ENCODE results near the gene CNIH3. TPM values are rescaled to one million over a fixed set of nuclear protein-coding genes. Genes with fewer than 3 reads are reported as not detected.
"Not testable (repeated sequence)": the region's sequence is repeated elsewhere in the genome, so short reads cannot be mapped to it uniquely, and the experiment has no call there.

The CNIH3 gene
- total RNA-seq, 2 donors from 2014 or later, result 1.4 to 2.8 TPM

- DNase-seq (no peak), ATAC-seq (no peak)
- peaks cover 32% of the 10 kb centered on the region for H3K27me3 Mint-ChIP-seq
- H3K36me3 Mint-ChIP-seq (ENCODE audit: low read depth), result no peaks in the 10 kb centered on the region
- H3K4me1 Mint-ChIP-seq, result no peaks in the 10 kb centered on the region
- no peak overlapping the region for H3K4me3 Mint-ChIP-seq
- no peaks in the 10 kb centered on the region for H3K9me3 ChIP-seq (ENCODE audit: control insufficient read depth, low read length, poor library complexity, severe bottlenecking)
- no peak overlapping the region for H3K27ac Mint-ChIP-seq
Measured at GRCh38 chr1:224707843-224708725, 92.0 kb downstream of the CNIH3 start.

DNA sequence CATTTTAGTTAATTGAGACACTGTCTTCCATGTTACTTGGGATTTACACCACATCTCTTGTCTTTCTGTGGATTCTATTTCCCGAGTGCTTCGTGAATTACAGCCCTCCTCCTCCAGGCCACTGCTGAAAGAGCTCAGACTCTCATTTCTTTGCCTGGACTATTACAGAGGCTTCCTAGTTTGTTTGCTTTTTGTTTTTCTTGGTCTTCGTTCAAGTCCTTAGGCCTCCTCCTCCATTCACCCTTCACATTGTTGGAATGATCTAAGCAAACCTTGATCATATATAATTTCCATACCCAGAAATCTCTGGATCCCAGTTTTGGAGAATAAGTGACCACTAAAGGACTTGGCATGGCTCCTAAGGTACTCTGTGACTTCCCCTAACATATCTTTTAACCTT lies 94.1 kb downstream of the CNIH3 start:
- no peak for DNase-seq
- H3K27me3 Mint-ChIP-seq, result peaks cover 30% of the 10 kb centered on the region
- no peaks in the 10 kb centered on the region for H3K36me3 Mint-ChIP-seq (ENCODE audit: low read depth)
- H3K9me3 ChIP-seq (ENCODE audit: control insufficient read depth, low read length, poor library complexity, severe bottlenecking), result no peaks in the 10 kb centered on the region
- no peak overlapping the region for H3K4me3 Mint-ChIP-seq
- no peak overlapping the region for H3K27ac Mint-ChIP-seq
- H3K4me1 Mint-ChIP-seq, result no peaks in the 10 kb centered on the region
- no peak for ATAC-seq

DNA sequence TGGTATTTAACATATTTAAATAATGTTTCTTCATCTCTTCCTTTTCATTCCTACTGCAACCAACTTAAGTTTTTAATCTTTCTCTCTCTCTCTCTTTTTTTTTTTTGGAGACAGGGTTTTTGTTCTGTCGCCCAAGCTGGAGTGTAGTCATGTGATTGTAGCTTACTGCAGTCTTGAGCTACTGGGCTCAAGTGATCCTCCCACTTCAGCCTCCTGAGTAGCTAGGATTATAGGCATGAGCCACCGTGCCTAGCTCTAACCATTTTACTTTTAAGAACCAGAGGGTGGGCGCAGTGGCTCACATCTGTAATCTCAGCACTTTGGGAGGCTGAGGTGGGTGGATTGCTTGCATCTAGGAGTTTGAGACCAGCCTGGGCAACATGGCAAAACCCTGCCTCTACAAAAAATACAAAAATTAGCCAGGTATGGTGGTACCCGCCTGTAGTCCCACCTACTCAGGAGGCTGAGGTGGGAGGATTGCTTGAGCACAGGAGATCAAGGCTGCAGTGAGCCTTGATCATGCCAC lies 95.2 kb downstream of the CNIH3 start:
- ATAC-seq; H3K4me1 Mint-ChIP-seq; H3K4me3 Mint-ChIP-seq; H3K36me3 Mint-ChIP-seq (ENCODE audit: low read depth); DNase-seq; H3K27ac Mint-ChIP-seq; H3K9me3 ChIP-seq (ENCODE audit: control insufficient read depth, low read length, poor library complexity, severe bottlenecking): not testable (repeated sequence)
- peaks cover 33% of the 10 kb centered on the region for H3K27me3 Mint-ChIP-seq

GRCh38 chr1:224711876-224712275 lies 95.8 kb downstream of the CNIH3 start:
- H3K4me3 Mint-ChIP-seq, result no peak overlapping the region

GRCh38 chr1:224713228-224713627 lies 97.1 kb downstream of the CNIH3 start:
- no peaks in the 10 kb centered on the region for H3K9me3 ChIP-seq (ENCODE audit: control insufficient read depth, low read length, poor library complexity, severe bottlenecking)
- H3K27ac Mint-ChIP-seq, result no peak overlapping the region
- no peaks in the 10 kb centered on the region for H3K36me3 Mint-ChIP-seq (ENCODE audit: low read depth)
- peaks cover 1% of the 10 kb centered on the region for H3K4me1 Mint-ChIP-seq
- ATAC-seq, result no peak
- H3K27me3 Mint-ChIP-seq, result peaks cover 31% of the 10 kb centered on the region
- no peak overlapping the region for H3K4me3 Mint-ChIP-seq
- DNase-seq, result no peak

More at GRCh38 chr1:224711876-224712275, 95.8 kb downstream of the CNIH3 start:
- Mint-ChIP-seq H3K27ac (no peak overlapping the region), H3K27me3 (peaks cover 33% of the 10 kb centered on the region), H3K36me3 (ENCODE audit: low read depth) (no peaks in the 10 kb centered on the region), H3K4me1 (no peaks in the 10 kb centered on the region)
- ATAC-seq (no peak), DNase-seq (no peak)
- no peaks in the 10 kb centered on the region for H3K9me3 ChIP-seq (ENCODE audit: control insufficient read depth, low read length, poor library complexity, severe bottlenecking)

- ATAC-seq (no peak), DNase-seq (no peak)
- Mint-ChIP-seq H3K27ac (no peak overlapping the region), H3K4me1 (peaks cover 5% of the 10 kb centered on the region), H3K4me3 (no peak overlapping the region), H3K27me3 (peaks cover 38% of the 10 kb centered on the region), H3K36me3 (ENCODE audit: low read depth) (no peaks in the 10 kb centered on the region)
- no peaks in the 10 kb centered on the region for H3K9me3 ChIP-seq (ENCODE audit: control insufficient read depth, low read length, poor library complexity, severe bottlenecking)
Measured at GRCh38 chr1:224714553-224714952, 98.4 kb downstream of the CNIH3 start.

- Mint-ChIP-seq H3K4me1 (peaks cover 7% of the 10 kb centered on the region), H3K36me3 (ENCODE audit: low read depth) (peaks cover 4% of the 10 kb centered on the region), H3K4me3 (no peak overlapping the region), H3K27ac (no peak overlapping the region), H3K27me3 (peaks cover 35% of the 10 kb centered on the region)
- ATAC-seq (no peak), DNase-seq (no peak)
- H3K9me3 ChIP-seq (ENCODE audit: control insufficient read depth, low read length, poor library complexity, severe bottlenecking), result no peaks in the 10 kb centered on the region
Measured at GRCh38 chr1:224718470-224719053, 102.4 kb downstream of the CNIH3 start.

- no peak for ATAC-seq
- peaks cover 35% of the 10 kb centered on the region for H3K27me3 Mint-ChIP-seq
- peaks cover 7% of the 10 kb centered on the region for H3K4me1 Mint-ChIP-seq
- peaks cover 4% of the 10 kb centered on the region for H3K36me3 Mint-ChIP-seq (ENCODE audit: low read depth)
- H3K4me3 Mint-ChIP-seq, result no peak overlapping the region
- no peak for DNase-seq
- H3K27ac Mint-ChIP-seq, result no peak overlapping the region
- no peaks in the 10 kb centered on the region for H3K9me3 ChIP-seq (ENCODE audit: control insufficient read depth, low read length, poor library complexity, severe bottlenecking)
Measured at GRCh38 chr1:224719716-224720115, 103.6 kb downstream of the CNIH3 start.

- ATAC-seq, result no peak
Measured at GRCh38 chr1:224720216-224720615, 104.1 kb downstream of the CNIH3 start.

GRCh38 chr1:224721000-224721399 lies 104.9 kb downstream of the CNIH3 start:
- H3K4me3 Mint-ChIP-seq, result no peak overlapping the region
- ATAC-seq, result no peak
- peaks cover 4% of the 10 kb centered on the region for H3K36me3 Mint-ChIP-seq (ENCODE audit: low read depth)

More at GRCh38 chr1:224720216-224720615, 104.1 kb downstream of the CNIH3 start:
- Mint-ChIP-seq H3K4me3 (no peak overlapping the region), H3K27me3 (peaks cover 30% of the 10 kb centered on the region), H3K27ac (no peak overlapping the region), H3K36me3 (ENCODE audit: low read depth) (peaks cover 4% of the 10 kb centered on the region), H3K4me1 (peaks cover 7% of the 10 kb centered on the region)
- no peak for DNase-seq
- no peaks in the 10 kb centered on the region for H3K9me3 ChIP-seq (ENCODE audit: control insufficient read depth, low read length, poor library complexity, severe bottlenecking)

DNA sequence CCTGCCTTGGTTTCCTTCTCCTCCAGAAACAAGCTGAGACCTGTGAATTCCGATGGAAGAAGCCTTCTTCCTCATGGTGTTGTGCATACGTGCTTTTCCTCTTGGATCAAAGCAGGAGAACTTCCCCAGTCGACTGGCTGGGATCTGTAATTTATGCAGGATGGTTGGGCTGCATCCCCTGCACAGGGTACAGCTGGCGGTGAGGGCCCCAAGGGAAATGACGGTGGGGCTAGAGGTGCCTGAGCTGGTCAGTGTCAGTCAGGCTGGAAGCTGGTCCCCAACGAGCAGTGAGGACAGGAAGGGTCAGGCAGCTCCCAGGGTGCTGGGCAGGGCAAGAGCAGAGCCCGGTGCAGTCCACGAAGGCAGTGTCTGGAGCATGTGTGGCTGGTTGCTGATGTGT lies 106.7 kb downstream of the CNIH3 start:
- peaks cover 31% of the 10 kb centered on the region for H3K27me3 Mint-ChIP-seq
- peaks cover 9% of the 10 kb centered on the region for H3K4me1 Mint-ChIP-seq
- no peaks in the 10 kb centered on the region for H3K9me3 ChIP-seq (ENCODE audit: control insufficient read depth, low read length, poor library complexity, severe bottlenecking)
- peaks cover 4% of the 10 kb centered on the region for H3K36me3 Mint-ChIP-seq (ENCODE audit: low read depth)
- H3K4me3 Mint-ChIP-seq, result no peak overlapping the region
- no peak for ATAC-seq
- no peak overlapping the region for H3K27ac Mint-ChIP-seq
- DNase-seq, result no peak

More at GRCh38 chr1:224721000-224721399, 104.9 kb downstream of the CNIH3 start:
- peaks cover 7% of the 10 kb centered on the region for H3K4me1 Mint-ChIP-seq
- no peak overlapping the region for H3K27ac Mint-ChIP-seq
- peaks cover 31% of the 10 kb centered on the region for H3K27me3 Mint-ChIP-seq
- DNase-seq, result no peak
- H3K9me3 ChIP-seq (ENCODE audit: control insufficient read depth, low read length, poor library complexity, severe bottlenecking), result no peaks in the 10 kb centered on the region

DNA sequence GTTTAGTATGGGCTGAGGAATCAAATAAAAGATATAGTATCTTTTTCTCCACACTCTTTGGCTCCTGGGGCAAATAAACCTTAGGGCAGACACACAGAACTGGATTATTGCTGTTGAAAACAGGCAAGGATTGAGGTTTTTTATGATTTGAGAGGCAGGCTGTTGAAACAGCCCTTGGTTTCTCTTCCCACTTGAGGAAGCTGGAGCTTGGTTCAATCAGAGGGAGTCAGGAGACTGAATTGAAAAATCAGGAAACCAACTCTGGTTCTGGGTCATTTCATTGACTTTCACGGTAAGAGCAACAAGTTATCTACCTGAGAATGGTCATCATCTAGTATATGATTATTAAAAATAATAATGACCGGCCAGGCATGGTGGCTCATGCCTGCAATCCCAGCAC lies 108.4 kb downstream of the CNIH3 start:
- Mint-ChIP-seq H3K27me3 (peaks cover 17% of the 10 kb centered on the region), H3K4me1 (peaks cover 4% of the 10 kb centered on the region), H3K27ac (no peak overlapping the region), H3K36me3 (ENCODE audit: low read depth) (peaks cover 4% of the 10 kb centered on the region), H3K4me3 (no peak overlapping the region)
- H3K9me3 ChIP-seq (ENCODE audit: control insufficient read depth, low read length, poor library complexity, severe bottlenecking), result no peaks in the 10 kb centered on the region
- ATAC-seq (no peak), DNase-seq (no peak)

- Mint-ChIP-seq H3K27me3 (peaks cover 6% of the 10 kb centered on the region), H3K36me3 (ENCODE audit: low read depth) (no peaks in the 10 kb centered on the region), H3K4me3 (no peak overlapping the region)
Measured at GRCh38 chr1:224726441-224727182, 110.5 kb downstream of the CNIH3 start.

More at GRCh38 chr1:224726441-224727182, 110.5 kb downstream of the CNIH3 start:
- DNase-seq (no peak), ATAC-seq (no peak)
- no peaks in the 10 kb centered on the region for H3K9me3 ChIP-seq (ENCODE audit: control insufficient read depth, low read length, poor library complexity, severe bottlenecking)
- peaks cover 3% of the 10 kb centered on the region for H3K4me1 Mint-ChIP-seq
- no peak overlapping the region for H3K27ac Mint-ChIP-seq
